Panc1 (cell line): ENCODE measurements around the gene MDM2. TPM values are rescaled to one million over a fixed set of nuclear protein-coding genes. Genes with fewer than 3 reads are reported as not detected.

Source experiments
- ATAC-seq: fragments of 200-7000 bp; cut with Tn5 transposase; 2 replicates; pipeline ENCODE4 v1.9.1; 2020; ENCODE audit warnings: mild to moderate bottlenecking, moderate library complexity
- BruUV-seq: library from RNA; stranded (reverse); fragments of 400-500 nt; replicated peaks from 2 replicates; lab custom pipeline; 2021; lab: Mats Ljungman, UMichigan
- CTCF ChIA-PET: fragments of 300-600 bp; sonication (Branson Sonifier 250); formaldehyde crosslinking; loops from one replicate; lab custom pipeline; 2022; ENCODE audit warnings: antibody characterized with exemption; lab: Charles Lee
- POLR2A ChIA-PET: fragments of 300-600 bp; sonication (Branson Sonifier 250); formaldehyde crosslinking; loops from one replicate; lab custom pipeline; 2022; ENCODE audit warnings: antibody characterized with exemption; lab: Charles Lee
- DNase-seq: peaks from one replicate; pipeline ENCODE4 v3.0.0-alpha.2; 2010; ENCODE audit warnings: low read depth, low spot score
- H3K27ac ChIP-seq: 2 replicates; pipeline ENCODE4 v1.5.1; 2011; ENCODE audit warnings: mild to moderate bottlenecking, low read length, inconsistent platforms
- H3K27me3 ChIP-seq: fragments of 200-500 bp; sonication (Bioruptor generic); 2 replicates; pipeline ENCODE4 v1.6.0; 2014; ENCODE audit warnings: low read length, inconsistent platforms; ENCODE audit not compliant: control insufficient read depth, insufficient read depth
- H3K36me3 ChIP-seq: fragments of 200-500 bp; sonication (Bioruptor generic); 2 replicates; pipeline ENCODE4 v1.5.1; 2014; ENCODE audit warnings: inconsistent platforms, mild to moderate bottlenecking, low read length, moderate library complexity; ENCODE audit not compliant: control insufficient read depth, insufficient read depth
- H3K4me1 ChIP-seq: 2 replicates; pipeline ENCODE4 v1.5.1; 2011; ENCODE audit warnings: inconsistent platforms, mild to moderate bottlenecking, low read length, moderate library complexity; ENCODE audit not compliant: control insufficient read depth, insufficient read depth
- H3K4me3 ChIP-seq, 2 experiments: 2 replicates each; pipeline ENCODE4 v1.5.1; 2011 to 2012; ENCODE audit warnings: low read depth in 2 of 2, low read length in 2 of 2, mild to moderate bottlenecking in 2 of 2, inconsistent platforms in 1 of 2, moderate library complexity in 1 of 2
- H3K9me3 ChIP-seq: fragments of 200-500 bp; sonication (Bioruptor generic); 2 replicates; pipeline ENCODE4 v1.5.1; 2014; ENCODE audit warnings: low read depth, mild to moderate bottlenecking, inconsistent platforms, low read length, moderate library complexity; ENCODE audit not compliant: control insufficient read depth, insufficient read depth
- POLR2AphosphoS5 ChIP-seq: IDR thresholded peaks from 2 replicates; pipeline ENCODE4 v1.6.1; 2012; ENCODE audit warnings: mild to moderate bottlenecking, low read depth, low read length, moderate library complexity
- SIN3A ChIP-seq: IDR thresholded peaks from 2 replicates; pipeline ENCODE4 v1.6.1; 2012; ENCODE audit warnings: low read depth, mild to moderate bottlenecking, low read length, moderate library complexity, borderline replicate concordance; ENCODE audit not compliant: insufficient read depth
- TCF7L2 ChIP-seq: IDR thresholded peaks from 2 replicates; pipeline ENCODE4 v1.6.1; 2011; ENCODE audit warnings: mild to moderate bottlenecking, low read depth, low read length, inconsistent platforms
- in situ Hi-C: cut with HindIII; loops from 2 replicates; pipeline ENCODE4 v1.10.0; 2016; ENCODE audit warnings: low sequenced_read_pairs, low pct_unique_long_range_greater_than_20kb
- intact Hi-C: fragments of 100-400 bp; cut with micrococcal nuclease; formaldehyde crosslinking; loops from one replicate; pipeline ENCODE4 v1.10.0; 2022; ENCODE audit not compliant: unreplicated experiment
- total RNA-seq: library from RNA; stranded (reverse); gene quantifications from one replicate; pipeline ENCODE4 v1.2.1, GENCODE V29; 2021; ENCODE audit not compliant: unreplicated experiment
- TF ChIP-seq, protein P1 (sequence below), 2 experiments: IDR thresholded peaks; 2 replicates each; pipeline ENCODE4 v1.6.1; 2011 to 2012; ENCODE audit warnings: low read depth in 2 of 2, control low read depth in 1 of 2, low read length in 1 of 2, mild to moderate bottlenecking in 1 of 2, moderate library complexity in 1 of 2; ENCODE audit not compliant: insufficient read depth in 1 of 2
- TF ChIP-seq, protein P2 (sequence below): fragments of 450-650 bp; IDR thresholded peaks from 2 replicates; pipeline ENCODE4 v1.5.1; 2017; ENCODE audit warnings: mild to moderate bottlenecking

The MDM2 gene
- total RNA-seq, 1 experiment from 2014 or later: 101 TPM

DNA sequence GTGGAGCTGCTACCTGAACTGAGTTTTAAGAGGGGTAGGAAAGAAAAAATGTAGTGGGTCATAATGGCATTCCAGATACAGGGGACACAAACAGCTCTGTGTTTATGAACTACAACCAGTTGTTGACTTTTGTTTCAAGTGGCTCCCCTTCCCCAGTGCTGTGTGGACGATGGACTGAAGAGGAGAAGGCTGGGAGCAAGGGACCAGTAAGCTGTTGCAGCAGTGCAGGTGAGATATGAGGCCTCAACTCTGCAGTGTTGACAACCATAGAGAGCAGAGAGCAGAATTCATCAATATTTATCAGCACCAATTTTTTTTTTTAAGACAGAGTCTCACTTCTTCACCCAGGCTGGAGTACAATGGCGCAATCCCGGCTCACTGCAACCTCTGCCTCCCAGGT lies 46.6 kb downstream of the MDM2 start:
- intact Hi-C loops (no loop called here), in situ Hi-C loops (no loop called here)
- no peaks in the 10 kb centered on the region for H3K4me1 ChIP-seq
- ATAC-seq (no peak), DNase-seq (no peak)
- H3K4me3 ChIP-seq: no peak overlapping the region
- H3K36me3 ChIP-seq: no peaks in the 10 kb centered on the region
- H3K27ac ChIP-seq: no peak overlapping the region
- ChIA-PET POLR2A (no interaction called here), CTCF (no interaction called here)
- H3K9me3 ChIP-seq: no peaks in the 10 kb centered on the region
- TF ChIP-seq, protein P1, sequence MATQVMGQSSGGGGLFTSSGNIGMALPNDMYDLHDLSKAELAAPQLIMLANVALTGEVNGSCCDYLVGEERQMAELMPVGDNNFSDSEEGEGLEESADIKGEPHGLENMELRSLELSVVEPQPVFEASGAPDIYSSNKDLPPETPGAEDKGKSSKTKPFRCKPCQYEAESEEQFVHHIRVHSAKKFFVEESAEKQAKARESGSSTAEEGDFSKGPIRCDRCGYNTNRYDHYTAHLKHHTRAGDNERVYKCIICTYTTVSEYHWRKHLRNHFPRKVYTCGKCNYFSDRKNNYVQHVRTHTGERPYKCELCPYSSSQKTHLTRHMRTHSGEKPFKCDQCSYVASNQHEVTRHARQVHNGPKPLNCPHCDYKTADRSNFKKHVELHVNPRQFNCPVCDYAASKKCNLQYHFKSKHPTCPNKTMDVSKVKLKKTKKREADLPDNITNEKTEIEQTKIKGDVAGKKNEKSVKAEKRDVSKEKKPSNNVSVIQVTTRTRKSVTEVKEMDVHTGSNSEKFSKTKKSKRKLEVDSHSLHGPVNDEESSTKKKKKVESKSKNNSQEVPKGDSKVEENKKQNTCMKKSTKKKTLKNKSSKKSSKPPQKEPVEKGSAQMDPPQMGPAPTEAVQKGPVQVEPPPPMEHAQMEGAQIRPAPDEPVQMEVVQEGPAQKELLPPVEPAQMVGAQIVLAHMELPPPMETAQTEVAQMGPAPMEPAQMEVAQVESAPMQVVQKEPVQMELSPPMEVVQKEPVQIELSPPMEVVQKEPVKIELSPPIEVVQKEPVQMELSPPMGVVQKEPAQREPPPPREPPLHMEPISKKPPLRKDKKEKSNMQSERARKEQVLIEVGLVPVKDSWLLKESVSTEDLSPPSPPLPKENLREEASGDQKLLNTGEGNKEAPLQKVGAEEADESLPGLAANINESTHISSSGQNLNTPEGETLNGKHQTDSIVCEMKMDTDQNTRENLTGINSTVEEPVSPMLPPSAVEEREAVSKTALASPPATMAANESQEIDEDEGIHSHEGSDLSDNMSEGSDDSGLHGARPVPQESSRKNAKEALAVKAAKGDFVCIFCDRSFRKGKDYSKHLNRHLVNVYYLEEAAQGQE (IDR thresholded peaks at IDR 0.05; ENCODE audit: insufficient read depth in 1 of 2, low read depth in 2 of 2, low read length in 1 of 2): no peak
- TF ChIP-seq, protein P2, sequence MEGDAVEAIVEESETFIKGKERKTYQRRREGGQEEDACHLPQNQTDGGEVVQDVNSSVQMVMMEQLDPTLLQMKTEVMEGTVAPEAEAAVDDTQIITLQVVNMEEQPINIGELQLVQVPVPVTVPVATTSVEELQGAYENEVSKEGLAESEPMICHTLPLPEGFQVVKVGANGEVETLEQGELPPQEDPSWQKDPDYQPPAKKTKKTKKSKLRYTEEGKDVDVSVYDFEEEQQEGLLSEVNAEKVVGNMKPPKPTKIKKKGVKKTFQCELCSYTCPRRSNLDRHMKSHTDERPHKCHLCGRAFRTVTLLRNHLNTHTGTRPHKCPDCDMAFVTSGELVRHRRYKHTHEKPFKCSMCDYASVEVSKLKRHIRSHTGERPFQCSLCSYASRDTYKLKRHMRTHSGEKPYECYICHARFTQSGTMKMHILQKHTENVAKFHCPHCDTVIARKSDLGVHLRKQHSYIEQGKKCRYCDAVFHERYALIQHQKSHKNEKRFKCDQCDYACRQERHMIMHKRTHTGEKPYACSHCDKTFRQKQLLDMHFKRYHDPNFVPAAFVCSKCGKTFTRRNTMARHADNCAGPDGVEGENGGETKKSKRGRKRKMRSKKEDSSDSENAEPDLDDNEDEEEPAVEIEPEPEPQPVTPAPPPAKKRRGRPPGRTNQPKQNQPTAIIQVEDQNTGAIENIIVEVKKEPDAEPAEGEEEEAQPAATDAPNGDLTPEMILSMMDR: no peak
- no peak for TF ChIP-seq SIN3A
- no peak for TF ChIP-seq TCF7L2
- no peak for TF ChIP-seq POLR2AphosphoS5
- BruUV-seq: TSS peak; percentile 83
- H3K27me3 ChIP-seq: no peaks in the 10 kb centered on the region

DNA sequence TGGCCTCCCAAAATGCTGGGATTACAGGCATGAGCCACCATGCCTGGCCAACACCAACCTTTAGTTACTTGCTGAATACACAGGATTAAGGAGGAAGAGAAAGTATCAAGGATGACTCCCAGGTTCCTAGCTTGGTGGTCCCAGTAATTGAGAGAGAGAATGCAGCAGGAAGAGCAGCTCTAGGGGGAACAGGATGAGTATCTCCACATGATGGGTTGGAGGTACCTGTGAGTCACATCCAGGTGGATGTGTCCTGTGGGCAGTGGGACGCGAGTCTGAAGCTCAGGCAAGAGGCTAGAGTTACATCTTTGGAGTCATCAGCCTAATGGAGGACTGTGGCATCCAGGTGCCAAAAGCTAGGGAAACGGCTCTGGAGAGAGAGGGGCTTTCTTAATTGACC lies 47.1 kb downstream of the MDM2 start:
- no peak overlapping the region for H3K4me3 ChIP-seq
- ChIA-PET POLR2A (no interaction called here), CTCF (no interaction called here)
- H3K27ac ChIP-seq: no peak overlapping the region
- no peaks in the 10 kb centered on the region for H3K4me1 ChIP-seq
- no peaks in the 10 kb centered on the region for H3K9me3 ChIP-seq
- BruUV-seq: no TSS peak
- no peaks in the 10 kb centered on the region for H3K27me3 ChIP-seq
- intact Hi-C loops: no loop called here
- no peak for DNase-seq
- TF ChIP-seq, protein P1 (IDR thresholded peaks at IDR 0.05; ENCODE audit: insufficient read depth in 1 of 2, low read depth in 2 of 2, low read length in 1 of 2): no peak
- TF ChIP-seq SIN3A (no peak), TCF7L2 (no peak), POLR2AphosphoS5 (no peak)
- TF ChIP-seq, protein P2: no peak
- ATAC-seq: no peak
- H3K36me3 ChIP-seq: no peaks in the 10 kb centered on the region
- in situ Hi-C loops: no loop called here
